PC-9 (cell line): ENCODE data around the gene DSG1.

Source experiments
- CTCF ChIP-seq: fragments of 200-600 bp; sonication (generic); conservative IDR thresholded peaks from 2 replicates; pipeline ENCODE4 v1.6.1; 2017; ENCODE audit warnings: mixed run types, antibody characterized with exemption, mild to moderate bottlenecking, moderate library complexity
- EZH2 ChIP-seq: fragments of 200-600 bp; sonication (generic); IDR thresholded peaks from 2 replicates; pipeline ENCODE4 v1.8.0; 2017; ENCODE audit warnings: antibody characterized with exemption, low read depth

- no peak for TF ChIP-seq CTCF
- no peak for TF ChIP-seq EZH2
Measured at GRCh38 chr18:31329787-31330438, 12.0 kb downstream of the DSG1 start.
